Urothelium cell line (cell line): ENCODE measurements around the gene THUMPD3.

Experiments
- DNase-seq: peaks from one replicate; pipeline ENCODE4 v3.0.0; 2011; ENCODE audit warnings: low spot score, mixed read lengths
- FAIRE-seq: peaks from 2 replicates; lab custom pipeline; 2011; peaks lifted over from hg19 to GRCh38; lab: Jason Lieb, UNC

Gene THUMPD3

GRCh38 chr3:9362731-9363530, at the start of gene THUMPD3:
THUMPD3 (plus strand) TSS chr3:9363054; CDS start chr3:9365069, 2,015 bp downstream.
- FAIRE-seq (peak; percentile 90), DNase-seq (peak; percentile 90)

GRCh38 chr3:9314796-9315195, 48.1 kb upstream of the THUMPD3 start:
- DNase-seq: no peak
- no peak for FAIRE-seq

- DNase-seq (peak; percentile 56), FAIRE-seq (no peak)
Observed at GRCh38 chr3:9316881-9317361, 45.9 kb upstream of the THUMPD3 start.

- FAIRE-seq (no peak), DNase-seq (no peak)
Observed at GRCh38 chr3:9322780-9323179, 40.1 kb upstream of the THUMPD3 start.

- FAIRE-seq: no peak
Observed at GRCh38 chr3:9324944-9325343, 37.9 kb upstream of the THUMPD3 start.

GRCh38 chr3:9327578-9327977, 35.3 kb upstream of the THUMPD3 start:
- FAIRE-seq (no peak), DNase-seq (no peak)

More at GRCh38 chr3:9324944-9325343, 37.9 kb upstream of the THUMPD3 start:
- DNase-seq: no peak

GRCh38 chr3:9330166-9330703, 32.6 kb upstream of the THUMPD3 start:
- DNase-seq: no peak
- no peak for FAIRE-seq

GRCh38 chr3:9331171-9331570, 31.7 kb upstream of the THUMPD3 start:
- DNase-seq: no peak
- FAIRE-seq: no peak

- DNase-seq: no peak
- FAIRE-seq: no peak
Observed at GRCh38 chr3:9332250-9333030, 30.4 kb upstream of the THUMPD3 start.

GRCh38 chr3:9339761-9340471, 22.9 kb upstream of the THUMPD3 start:
- no peak for DNase-seq
- FAIRE-seq: no peak

- peak; percentile 30 for DNase-seq
- FAIRE-seq: no peak
Observed at GRCh38 chr3:9340472-9340902, 22.4 kb upstream of the THUMPD3 start.

- DNase-seq (no peak), FAIRE-seq (no peak)
Observed at GRCh38 chr3:9342696-9343095, 20.2 kb upstream of the THUMPD3 start.

- DNase-seq (no peak), FAIRE-seq (no peak)
Observed at GRCh38 chr3:9343115-9343514, 19.7 kb upstream of the THUMPD3 start.

- DNase-seq (no peak), FAIRE-seq (no peak)
Observed at GRCh38 chr3:9345041-9345440, 17.8 kb upstream of the THUMPD3 start.

GRCh38 chr3:9346141-9346540, 16.7 kb upstream of the THUMPD3 start:
- DNase-seq: no peak
- FAIRE-seq: no peak

GRCh38 chr3:9347081-9347480, 15.8 kb upstream of the THUMPD3 start:
- DNase-seq (no peak), FAIRE-seq (no peak)

- DNase-seq (no peak), FAIRE-seq (no peak)
Observed at GRCh38 chr3:9347887-9348286, 15.0 kb upstream of the THUMPD3 start.

- no peak for DNase-seq
- FAIRE-seq: no peak
Observed at GRCh38 chr3:9349321-9350117, 13.3 kb upstream of the THUMPD3 start.

GRCh38 chr3:9351709-9352126, 11.1 kb upstream of the THUMPD3 start:
- DNase-seq (no peak), FAIRE-seq (no peak)
